Small intestine (tissue), 7 donors: ENCODE results near the gene LINC00237. TPM values are rescaled to one million over a fixed set of nuclear protein-coding genes. Genes with fewer than 3 reads are reported as not detected.

Source experiments
- DNase-seq, 2 donors: peaks; one replicate each; pipeline versions ENCODE4 v3.0.0 to v3.0.0-alpha.2; 2013
- FAIRE-seq: peaks from 2 replicates; lab custom pipeline; 2012; peaks lifted over from hg19 to GRCh38; lab: Jason Lieb, UNC
- H3K27ac ChIP-seq, 3 donors: one replicate each; pipeline ENCODE4 v1.5.1; 2013; ENCODE audit warnings: low read length in 2 of 3, mild to moderate bottlenecking in 2 of 3, control low read depth in 1 of 3, inconsistent platforms in 1 of 3, low read depth in 1 of 3, moderate library complexity in 1 of 3
- H3K27me3 ChIP-seq, 3 donors: one replicate each; pipeline ENCODE4 v1.6.1; 2013; ENCODE audit warnings: low read length in 3 of 3, inconsistent platforms in 1 of 3; ENCODE audit not compliant: control insufficient read depth in 3 of 3, insufficient read depth in 3 of 3
- H3K36me3 ChIP-seq, 3 donors: one replicate each; pipeline ENCODE4 v1.6.1; 2013; ENCODE audit warnings: low read length in 3 of 3, inconsistent platforms in 1 of 3, low read depth in 1 of 3, mild to moderate bottlenecking in 1 of 3, moderate library complexity in 1 of 3; ENCODE audit not compliant: control insufficient read depth in 3 of 3, insufficient read depth in 2 of 3
- H3K4me1 ChIP-seq, 3 donors: one replicate each; pipeline ENCODE4 v1.6.1; 2013; ENCODE audit warnings: low read length in 2 of 3, inconsistent platforms in 1 of 3, low read depth in 1 of 3, mild to moderate bottlenecking in 1 of 3, moderate library complexity in 1 of 3; ENCODE audit not compliant: control insufficient read depth in 3 of 3, insufficient read depth in 2 of 3
- H3K4me3 ChIP-seq, 3 donors: one replicate each; pipeline ENCODE4 v1.5.1; 2013; ENCODE audit warnings: low read length in 3 of 3, control low read depth in 1 of 3, inconsistent platforms in 1 of 3, low read depth in 1 of 3, mild to moderate bottlenecking in 1 of 3, moderate library complexity in 1 of 3
- H3K9me3 ChIP-seq, 2 donors: one replicate each; pipeline ENCODE4 v1.6.1; 2013; ENCODE audit warnings: low read depth in 1 of 2, low read length in 1 of 2; ENCODE audit not compliant: control insufficient read depth in 2 of 2, insufficient read depth in 1 of 2
- WGBS, 3 donors: extraction: QIAGEN DNeasy Blood & Tissue Kit; methylation state at CpG; one replicate each; pipeline ENCODE4 v1.1.7; 2013; 5-methylcytosine and 5-hydroxymethylcytosine counted together
- polyA plus RNA-seq, 4 donors: library from polyadenylated mRNA; stranded (reverse) in 3 of 4; unstranded in 1 of 4; fragments of 200-250 nt in 3 of 4; fragments of 120-200 nt in 1 of 4; gene quantifications; one replicate each; pipeline versions ENCODE4 v1.2.1 to v1.2.3, GENCODE V29; 2013
- donor health status: healthy with polysubstance abuse.
- donor health status: control.
- donor health status: control.
- donor health status: Bipolar disorder and iron deficiency.
- donor health status: healthy.

LINC00237 gene
- polyA plus RNA-seq, 4 donors = not detected

GRCh38 chr20:21052686-21053001 lies 53.5 kb downstream of the LINC00237 start:
- H3K36me3 ChIP-seq = no peaks in the 10 kb centered on the region
- no peak overlapping the region for H3K27ac ChIP-seq
- FAIRE-seq (no peak), DNase-seq (no peak)
- H3K9me3 ChIP-seq = no peaks in the 10 kb centered on the region
- H3K4me1 ChIP-seq = no peaks in the 10 kb centered on the region
- no peaks in the 10 kb centered on the region for H3K27me3 ChIP-seq
- WGBS, 3 donors = 79 to 82% (median 80%) methylated on average over 6 of the region's 6 CpGs
- no peak overlapping the region for H3K4me3 ChIP-seq

GRCh38 chr20:21052241-21052640 lies 53.9 kb downstream of the LINC00237 start:
- Histone ChIP-seq H3K9me3 (peaks cover 0 to 2% of the 10 kb centered on the region in 2 donors), H3K36me3 (no peaks in the 10 kb centered on the region), H3K27ac (no peak overlapping the region), H3K4me3 (no peak overlapping the region), H3K4me1 (no peaks in the 10 kb centered on the region), H3K27me3 (no peaks in the 10 kb centered on the region)
- DNase-seq (no peak), FAIRE-seq (no peak)
- WGBS, 3 donors = 90 to 96% (median 91%) methylated on average over 5 of the region's 5 CpGs

DNA sequence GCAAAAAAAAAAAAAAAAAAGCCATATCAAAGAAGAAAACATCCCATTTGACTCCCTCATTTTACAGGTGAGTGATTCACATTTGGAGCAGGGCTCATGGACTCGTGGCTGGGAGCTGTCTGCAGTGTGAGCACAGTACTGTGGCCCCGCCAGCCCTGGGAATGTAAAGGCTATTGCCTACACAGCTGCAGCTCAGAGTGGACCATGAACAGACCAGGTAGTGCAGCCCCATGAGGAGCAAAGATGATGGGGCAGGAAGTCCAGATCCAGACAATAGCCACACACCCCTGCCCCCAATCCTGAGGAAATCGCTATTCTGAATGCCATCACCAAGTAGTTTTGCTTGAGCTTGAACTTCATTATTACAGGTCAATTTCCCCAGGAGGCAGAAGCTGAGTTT lies 55.4 kb downstream of the LINC00237 start:
- no peak overlapping the region for H3K4me3 ChIP-seq
- no peak overlapping the region for H3K27ac ChIP-seq
- no peak for DNase-seq
- FAIRE-seq = no peak
- 86 to 92% (median 89%) methylated on average over 3 of the region's 3 CpGs for WGBS, 3 donors
- H3K27me3 ChIP-seq = peaks cover 0 to 8% (median 0%) of the 10 kb centered on the region in 3 donors
- peaks cover 0 to 14% of the 10 kb centered on the region in 2 donors for H3K9me3 ChIP-seq
- H3K36me3 ChIP-seq = no peaks in the 10 kb centered on the region
- H3K4me1 ChIP-seq = peaks cover 0 to 6% (median 0%) of the 10 kb centered on the region in 3 donors

GRCh38 chr20:21049305-21049828 lies 56.8 kb downstream of the LINC00237 start:
- FAIRE-seq (no peak), DNase-seq (no peak)
- Histone ChIP-seq H3K36me3 (no peaks in the 10 kb centered on the region), H3K27ac (no peak overlapping the region), H3K4me1 (peaks cover 0 to 6% (median 0%) of the 10 kb centered on the region in 3 donors), H3K27me3 (peaks cover 0 to 9% (median 0%) of the 10 kb centered on the region in 3 donors), H3K4me3 (no peak overlapping the region), H3K9me3 (peaks cover 0 to 14% of the 10 kb centered on the region in 2 donors)
- WGBS, 3 donors = 76 to 95% (median 90%) methylated on average over 6 of the region's 6 CpGs

GRCh38 chr20:21048841-21049273 lies 57.3 kb downstream of the LINC00237 start:
- peaks cover 0 to 6% (median 0%) of the 10 kb centered on the region in 3 donors for H3K4me1 ChIP-seq
- no peak overlapping the region for H3K4me3 ChIP-seq
- DNase-seq = peak; percentile 28 to 46
- FAIRE-seq = no peak
- 38 to 58% (median 41%) methylated on average over 5 of the region's 5 CpGs for WGBS, 3 donors
- H3K27me3 ChIP-seq = peaks cover 0 to 9% (median 0%) of the 10 kb centered on the region in 3 donors
- no peak overlapping the region for H3K27ac ChIP-seq
- peaks cover 0 to 14% of the 10 kb centered on the region in 2 donors for H3K9me3 ChIP-seq
- no peaks in the 10 kb centered on the region for H3K36me3 ChIP-seq

DNA sequence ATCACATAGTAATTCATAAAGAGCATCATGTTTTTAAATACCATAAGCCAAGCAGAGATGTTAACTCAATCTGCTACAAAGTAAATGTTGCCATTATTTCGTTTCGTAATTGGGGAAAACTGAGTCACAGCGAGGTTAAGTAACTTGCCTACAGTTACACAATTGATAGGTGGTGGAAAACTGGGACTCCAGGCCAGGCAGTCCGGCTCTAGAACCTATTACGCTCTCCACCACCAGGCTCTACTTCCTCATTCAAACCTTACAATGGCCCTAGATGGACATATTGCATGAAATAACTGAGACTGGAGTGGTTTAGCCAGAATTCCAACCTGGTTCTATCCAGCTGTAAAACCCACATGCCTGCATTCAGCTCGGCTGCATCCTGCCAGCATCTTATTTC lies 58.2 kb downstream of the LINC00237 start:
- no peak for FAIRE-seq
- 80 to 85% (median 84%) methylated on average over 6 of the region's 6 CpGs for WGBS, 3 donors
- Histone ChIP-seq H3K36me3 (no peaks in the 10 kb centered on the region), H3K27me3 (peaks cover 0 to 9% (median 0%) of the 10 kb centered on the region in 3 donors), H3K4me3 (no peak overlapping the region), H3K9me3 (peaks cover 0 to 14% of the 10 kb centered on the region in 2 donors), H3K27ac (no peak overlapping the region), H3K4me1 (peaks cover 0 to 6% (median 0%) of the 10 kb centered on the region in 3 donors)
- DNase-seq = no peak

DNA sequence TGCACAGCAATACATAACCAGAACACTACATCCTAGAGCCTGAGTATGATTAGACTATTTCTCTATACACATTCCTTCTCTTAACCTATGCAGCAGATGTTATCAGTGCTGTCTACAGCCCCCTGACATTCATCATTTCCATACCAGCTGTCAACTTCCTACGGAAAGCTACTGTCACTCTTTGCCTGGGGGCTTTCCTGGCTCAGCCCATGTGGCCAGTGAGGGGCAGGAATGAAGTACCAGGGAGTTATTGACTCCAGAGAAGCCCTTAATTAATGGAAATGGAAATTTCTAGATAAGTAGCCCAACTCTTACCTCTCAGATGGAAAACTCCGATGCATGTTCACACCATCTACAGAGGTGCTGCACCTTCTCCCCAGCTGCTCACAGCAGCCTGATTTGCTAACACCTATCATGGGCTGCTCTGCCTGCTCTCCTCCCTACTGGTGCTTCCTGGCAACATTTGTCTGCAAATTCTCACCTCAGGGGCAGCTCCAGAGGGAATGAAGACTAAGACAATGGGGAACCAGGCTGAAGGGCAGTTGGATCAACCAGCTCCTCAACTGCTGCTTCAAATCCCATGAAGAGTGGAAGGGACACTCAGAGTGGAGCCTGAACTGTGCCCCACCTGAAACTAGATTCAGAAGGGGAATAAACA lies 59.6 kb downstream of the LINC00237 start:
- no peak for DNase-seq
- Histone ChIP-seq H3K36me3 (no peaks in the 10 kb centered on the region), H3K4me3 (no peak overlapping the region), H3K27ac (no peak overlapping the region), H3K9me3 (peaks cover 0 to 14% of the 10 kb centered on the region in 2 donors), H3K4me1 (peaks cover 0 to 6% (median 0%) of the 10 kb centered on the region in 3 donors), H3K27me3 (peaks cover 0 to 9% (median 0%) of the 10 kb centered on the region in 3 donors)
- WGBS, 3 donors = 35 to 64% (median 63%) methylated on average over 2 of the region's 2 CpGs
- no peak for FAIRE-seq
